OCI-LY7 (cell line): ENCODE measurements around the gene ARFGEF2. TPM values are rescaled to one million over a fixed set of nuclear protein-coding genes. Genes with fewer than 3 reads are reported as not detected.

ENCODE experiments used
- BruUV-seq: library from RNA; stranded (reverse); fragments of 400-500 nt; replicated peaks from 2 replicates; lab custom pipeline; 2021; lab: Mats Ljungman, UMichigan
- CTCF ChIA-PET: fragments of 300-600 bp; sonication (Branson Sonifier 250); formaldehyde crosslinking; loops from one replicate; lab custom pipeline; 2022; ENCODE audit warnings: antibody characterized with exemption; ENCODE audit not compliant: unreplicated experiment; lab: Charles Lee
- POLR2A ChIA-PET: fragments of 300-600 bp; sonication (Branson Sonifier 250); formaldehyde crosslinking; loops from one replicate; lab custom pipeline; 2022; ENCODE audit warnings: antibody characterized with exemption; lab: Charles Lee
- DNase-seq: peaks from one replicate; pipeline ENCODE4 v3.0.0-alpha.2; 2015; ENCODE audit warnings: low spot score
- H2AFZ ChIP-seq: fragments of 200-600 bp; sonication (generic), shearing (Covaris generic); 2 replicates; pipeline ENCODE4 v1.6.1; 2014; ENCODE audit warnings: mild to moderate bottlenecking, antibody characterized with exemption, low read length, moderate library complexity
- H3K27ac ChIP-seq: fragments of 200-600 bp; sonication (generic); 2 replicates; pipeline ENCODE4 v1.5.1; 2014; ENCODE audit warnings: mixed run types, low read depth, mild to moderate bottlenecking, moderate library complexity, low read length, inconsistent platforms; ENCODE audit not compliant: poor library complexity, severe bottlenecking
- H3K36me3 ChIP-seq: fragments of 200-600 bp; sonication (generic); 2 replicates; pipeline ENCODE4 v1.6.1; 2014; ENCODE audit warnings: mild to moderate bottlenecking, antibody characterized with exemption, low read length, moderate library complexity, mixed read lengths; ENCODE audit not compliant: insufficient read depth
- H3K4me1 ChIP-seq: fragments of 200-600 bp; sonication (generic); 2 replicates; pipeline ENCODE4 v1.5.1; 2014; ENCODE audit warnings: mild to moderate bottlenecking, low read length; ENCODE audit not compliant: insufficient read depth, poor library complexity, severe bottlenecking
- H3K4me2 ChIP-seq: fragments of 200-600 bp; sonication (generic); 2 replicates; pipeline ENCODE4 v1.6.1; 2014; ENCODE audit warnings: mild to moderate bottlenecking, low read length
- H3K4me3 ChIP-seq: fragments of 200-600 bp; sonication (generic); 2 replicates; pipeline ENCODE4 v1.5.1; 2014; ENCODE audit warnings: mild to moderate bottlenecking, low read depth, low read length; ENCODE audit not compliant: poor library complexity, severe bottlenecking
- H3K79me2 ChIP-seq: fragments of 200-600 bp; sonication (generic); 2 replicates; pipeline ENCODE4 v1.6.1; 2016; ENCODE audit warnings: low read depth, mild to moderate bottlenecking, low read length, moderate library complexity, mixed read lengths; ENCODE audit not compliant: insufficient read depth
- H3K9me2 ChIP-seq: fragments of 200-600 bp; sonication (generic); 2 replicates; pipeline ENCODE4 v1.6.1; 2016; ENCODE audit warnings: mild to moderate bottlenecking, low read length, mixed read lengths; ENCODE audit not compliant: insufficient read depth
- H3K9me3 ChIP-seq: fragments of 200-600 bp; sonication (generic); 2 replicates; pipeline ENCODE4 v1.6.1; 2014; ENCODE audit warnings: mild to moderate bottlenecking, mixed run types, low read length, mixed read lengths
- H4K20me1 ChIP-seq: fragments of 200-600 bp; sonication (generic); 2 replicates; pipeline ENCODE4 v1.6.1; 2014; ENCODE audit warnings: mild to moderate bottlenecking, antibody characterized with exemption, low read length, moderate library complexity, mixed read lengths; ENCODE audit not compliant: insufficient read depth
- EZH2phosphoT487 ChIP-seq: fragments of 200-600 bp; sonication (generic); IDR thresholded peaks from 2 replicates; pipeline ENCODE4 v1.6.1; 2018; ENCODE audit warnings: low read depth, borderline replicate concordance, mild to moderate bottlenecking, mixed run types, antibody characterized with exemption, low read length, moderate library complexity, mixed read lengths
- intact Hi-C: fragments of 100-400 bp; cut with micrococcal nuclease; formaldehyde crosslinking; loops from one replicate; pipeline ENCODE4 v1.10.0; 2022; ENCODE audit not compliant: unreplicated experiment
- total RNA-seq, 2 experiments: library from RNA; depleted of rRNA in 1 of 2; stranded (reverse); fragments of >200 nt in 1 of 2; shearing (Covaris generic) in 1 of 2; gene quantifications; 2 replicates each; pipeline ENCODE4 v1.2.3, GENCODE V29; 2014 to 2022
- TF ChIP-seq, protein P1 (sequence below): fragments of 200-600 bp; sonication (generic); conservative IDR thresholded peaks from 2 replicates; pipeline ENCODE4 v1.5.1; 2014; ENCODE audit warnings: mild to moderate bottlenecking, antibody characterized with exemption, low read length, moderate library complexity, mixed read lengths

The ARFGEF2 gene
- total RNA-seq, 2 experiments from 2014 or later: 23.4 to 42.1 TPM

GRCh38 chr20:48875914-48876240, 45.6 kb upstream of the ARFGEF2 start:
- Histone ChIP-seq H4K20me1 (no peaks in the 10 kb centered on the region), H3K9me2 (no peaks in the 10 kb centered on the region), H3K4me3 (no peak overlapping the region), H3K4me2 (no peak overlapping the region), H3K4me1 (peaks cover 14% of the 10 kb centered on the region), H2AFZ (0 out of 2 replicates have a peak overlapping the region, but pooled peaks have one; percentile 14), H3K79me2 (no peaks in the 10 kb centered on the region), H3K36me3 (no peaks in the 10 kb centered on the region), H3K9me3 (no peaks in the 10 kb centered on the region), H3K27ac (no peak overlapping the region)
- intact Hi-C loops: no loop called here
- peak; percentile 12 for DNase-seq
- BruUV-seq: no TSS peak
- POLR2A ChIA-PET: interaction anchor here (1.1 kb wide), 1 partner anchor 15 kb away, joined by 4 read pairs; no protein-coding TSS in a partner anchor
- no peak for TF ChIP-seq EZH2phosphoT487
- TF ChIP-seq, protein P1, sequence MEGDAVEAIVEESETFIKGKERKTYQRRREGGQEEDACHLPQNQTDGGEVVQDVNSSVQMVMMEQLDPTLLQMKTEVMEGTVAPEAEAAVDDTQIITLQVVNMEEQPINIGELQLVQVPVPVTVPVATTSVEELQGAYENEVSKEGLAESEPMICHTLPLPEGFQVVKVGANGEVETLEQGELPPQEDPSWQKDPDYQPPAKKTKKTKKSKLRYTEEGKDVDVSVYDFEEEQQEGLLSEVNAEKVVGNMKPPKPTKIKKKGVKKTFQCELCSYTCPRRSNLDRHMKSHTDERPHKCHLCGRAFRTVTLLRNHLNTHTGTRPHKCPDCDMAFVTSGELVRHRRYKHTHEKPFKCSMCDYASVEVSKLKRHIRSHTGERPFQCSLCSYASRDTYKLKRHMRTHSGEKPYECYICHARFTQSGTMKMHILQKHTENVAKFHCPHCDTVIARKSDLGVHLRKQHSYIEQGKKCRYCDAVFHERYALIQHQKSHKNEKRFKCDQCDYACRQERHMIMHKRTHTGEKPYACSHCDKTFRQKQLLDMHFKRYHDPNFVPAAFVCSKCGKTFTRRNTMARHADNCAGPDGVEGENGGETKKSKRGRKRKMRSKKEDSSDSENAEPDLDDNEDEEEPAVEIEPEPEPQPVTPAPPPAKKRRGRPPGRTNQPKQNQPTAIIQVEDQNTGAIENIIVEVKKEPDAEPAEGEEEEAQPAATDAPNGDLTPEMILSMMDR: no peak
- CTCF ChIA-PET: no interaction called here

DNA sequence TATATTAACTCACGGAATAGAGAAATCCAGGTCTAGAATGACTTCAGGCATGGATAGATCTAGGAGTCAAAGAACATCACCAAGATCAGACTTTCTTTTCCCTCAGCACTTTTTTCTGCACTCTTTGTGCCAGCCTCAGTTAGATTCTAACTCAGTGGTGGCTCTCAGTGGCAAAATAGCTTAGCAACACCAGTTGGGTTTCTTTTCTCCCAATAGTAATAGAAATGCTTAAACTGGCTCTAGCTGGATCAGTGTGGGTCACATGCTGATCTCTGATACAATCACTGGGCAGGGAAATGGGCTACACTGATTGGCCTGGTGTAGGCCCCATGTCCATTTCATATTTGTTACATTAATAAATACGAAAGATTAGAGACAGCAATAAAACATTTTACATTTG, 44.2 kb upstream of the ARFGEF2 start:
- BruUV-seq: no TSS peak
- Histone ChIP-seq H3K4me2 (no peak overlapping the region), H3K9me2 (no peaks in the 10 kb centered on the region), H3K4me1 (peaks cover 11% of the 10 kb centered on the region), H4K20me1 (no peaks in the 10 kb centered on the region), H3K4me3 (no peak overlapping the region), H3K36me3 (no peaks in the 10 kb centered on the region), H2AFZ (no peak overlapping the region), H3K79me2 (no peaks in the 10 kb centered on the region), H3K9me3 (no peaks in the 10 kb centered on the region), H3K27ac (no peak overlapping the region)
- intact Hi-C loops: no loop called here
- peak; percentile 76 for DNase-seq
- POLR2A ChIA-PET: interaction anchor here (0.6 to 1.1 kb wide), 3 partner anchors 10 to 181 kb away, joined by 3 to 4 read pairs (median 4); no protein-coding TSS in a partner anchor
- no peak for TF ChIP-seq EZH2phosphoT487
- TF ChIP-seq, protein P1: peak; percentile 83
- CTCF ChIA-PET: interaction anchor here (0.7 kb wide), 1 partner anchor 220 kb away, joined by 3 read pairs; no protein-coding TSS in a partner anchor

DNA sequence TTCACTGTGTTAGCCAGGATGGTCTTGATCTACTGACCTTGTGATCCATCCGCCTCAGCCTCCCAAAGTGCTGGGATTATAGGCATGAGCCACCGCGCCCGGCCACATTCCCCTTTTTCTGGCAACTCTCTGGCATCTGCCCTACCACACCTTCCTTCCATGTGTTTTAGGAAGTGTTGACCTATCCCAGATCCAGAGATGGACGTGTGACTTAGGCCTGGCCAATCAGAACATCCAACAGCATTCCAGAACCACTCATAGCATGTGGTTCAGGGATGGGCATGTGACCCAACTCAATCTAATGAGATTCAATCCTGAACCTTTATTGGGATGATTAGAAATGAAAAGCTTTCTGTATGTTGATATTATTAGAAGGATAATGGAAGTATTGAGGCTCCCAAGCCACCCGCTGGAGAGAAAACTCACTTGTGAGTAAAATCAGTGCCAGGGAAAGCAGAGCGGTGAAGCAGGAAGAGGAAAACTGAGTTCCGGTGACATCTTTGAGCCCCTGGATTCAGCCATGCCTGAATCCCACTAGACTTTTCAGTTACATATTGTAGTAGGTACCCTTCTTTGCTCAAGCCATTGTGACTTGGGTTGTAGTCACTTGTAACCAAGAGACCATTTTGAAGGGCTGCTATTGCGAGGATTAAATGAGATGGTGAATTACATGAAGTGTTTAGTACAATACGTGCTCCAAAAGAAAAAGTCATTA, 42.8 kb upstream of the ARFGEF2 start:
- Histone ChIP-seq H3K4me3 (no peak overlapping the region), H2AFZ (no peak overlapping the region), H3K9me3 (no peaks in the 10 kb centered on the region), H3K36me3 (no peaks in the 10 kb centered on the region), H3K27ac (no peak overlapping the region), H3K4me1 (no peaks in the 10 kb centered on the region), H3K4me2 (no peak overlapping the region), H3K9me2 (no peaks in the 10 kb centered on the region), H4K20me1 (no peaks in the 10 kb centered on the region), H3K79me2 (no peaks in the 10 kb centered on the region)
- ChIA-PET CTCF (no interaction called here), POLR2A (interaction anchor here (0.6 kb wide), 2 partner anchors 12 to 709 kb away, joined by 3 read pairs; no protein-coding TSS in a partner anchor)
- TF ChIP-seq, protein P1: no peak
- no peak for TF ChIP-seq EZH2phosphoT487
- intact Hi-C loops: no loop called here
- BruUV-seq: no TSS peak
- DNase-seq: no peak
